Endothelial cell (in vitro differentiated cells): ENCODE results near the gene SERGEF. TPM values are rescaled to one million over a fixed set of nuclear protein-coding genes. Genes with fewer than 3 reads are reported as not detected.

Source experiments
- DNase-seq: peaks from one replicate; pipeline ENCODE4 v3.0.0; 2021; ENCODE audit warnings: low spot score
- H3K27ac Mint-ChIP-seq: one replicate; pipeline ENCODE4 v1.8.0; 2021; ENCODE audit warnings: mixed read lengths, inconsistent platforms; ENCODE audit not compliant: unreplicated experiment
- H3K27me3 Mint-ChIP-seq: one replicate; pipeline ENCODE4 v1.8.0; 2021; ENCODE audit warnings: mild to moderate bottlenecking, moderate library complexity, mixed read lengths, inconsistent platforms; ENCODE audit not compliant: unreplicated experiment
- H3K36me3 Mint-ChIP-seq: one replicate; pipeline ENCODE4 v1.8.0; 2021; ENCODE audit warnings: mild to moderate bottlenecking, low read depth, mixed read lengths, inconsistent platforms; ENCODE audit not compliant: unreplicated experiment
- H3K4me1 Mint-ChIP-seq: one replicate; pipeline ENCODE4 v1.8.0; 2021; ENCODE audit warnings: mild to moderate bottlenecking, mixed read lengths, inconsistent platforms; ENCODE audit not compliant: unreplicated experiment
- H3K4me3 Mint-ChIP-seq: one replicate; pipeline ENCODE4 v1.8.0; 2021; ENCODE audit warnings: mild to moderate bottlenecking, mixed read lengths, inconsistent platforms; ENCODE audit not compliant: unreplicated experiment
- H3K9me3 Mint-ChIP-seq: one replicate; pipeline ENCODE4 v1.8.0; 2021; ENCODE audit warnings: mixed read lengths, inconsistent platforms; ENCODE audit not compliant: unreplicated experiment
- CTCF ChIP-seq: fragments of 200-600 bp; sonication (generic); IDR thresholded peaks from one replicate; pipeline ENCODE4 v1.5.0; 2021; ENCODE audit warnings: antibody characterized with exemption; ENCODE audit not compliant: unreplicated experiment
- total RNA-seq: library from RNA; stranded (reverse); fragmentation: NEBNext Ultra II Directional; extraction: Animal tissue kit (Norgen Biotek cat#: 25700); gene quantifications from one replicate; pipeline ENCODE4 v1.2.1, GENCODE V29; 2021; ENCODE audit not compliant: unreplicated experiment

SERGEF gene
- total RNA-seq, 1 donor from 2014 or later: 19.1 TPM

DNA sequence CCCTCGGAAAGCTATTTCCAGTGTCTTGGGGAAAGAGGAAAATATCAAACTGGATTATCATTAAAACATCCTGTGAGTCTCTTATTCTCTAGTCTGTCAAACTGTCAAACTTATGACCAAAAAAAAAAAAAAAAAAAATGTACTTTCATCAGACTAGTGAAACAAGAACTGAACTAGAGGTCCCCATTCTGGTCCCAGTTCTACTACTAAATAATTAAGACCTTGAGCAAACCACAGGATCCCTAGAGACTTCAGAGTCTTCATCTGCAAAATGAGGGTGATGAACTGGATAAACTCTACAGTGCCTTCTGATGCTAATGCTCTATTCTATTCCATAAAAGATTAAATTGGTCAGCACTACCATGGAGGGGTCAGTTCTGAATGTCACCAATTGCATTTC, 105.8 kb downstream of the SERGEF start:
- Mint-ChIP-seq H3K9me3 (no peaks in the 10 kb centered on the region), H3K36me3 (peaks cover 3% of the 10 kb centered on the region), H3K4me3 (no peak overlapping the region), H3K27ac (no peak overlapping the region), H3K4me1 (peaks cover 13% of the 10 kb centered on the region), H3K27me3 (no peaks in the 10 kb centered on the region)
- no peak for TF ChIP-seq CTCF
- no peak for DNase-seq

- Mint-ChIP-seq H3K4me1 (peaks cover 15% of the 10 kb centered on the region), H3K36me3 (peaks cover 4% of the 10 kb centered on the region), H3K4me3 (no peak overlapping the region), H3K9me3 (no peaks in the 10 kb centered on the region), H3K27ac (no peak overlapping the region), H3K27me3 (no peaks in the 10 kb centered on the region)
- DNase-seq: peak; percentile 20
- TF ChIP-seq CTCF: no peak
These were observed 106.4 kb downstream of the SERGEF start for GRCh38 chr11:17906436-17906835.

DNA sequence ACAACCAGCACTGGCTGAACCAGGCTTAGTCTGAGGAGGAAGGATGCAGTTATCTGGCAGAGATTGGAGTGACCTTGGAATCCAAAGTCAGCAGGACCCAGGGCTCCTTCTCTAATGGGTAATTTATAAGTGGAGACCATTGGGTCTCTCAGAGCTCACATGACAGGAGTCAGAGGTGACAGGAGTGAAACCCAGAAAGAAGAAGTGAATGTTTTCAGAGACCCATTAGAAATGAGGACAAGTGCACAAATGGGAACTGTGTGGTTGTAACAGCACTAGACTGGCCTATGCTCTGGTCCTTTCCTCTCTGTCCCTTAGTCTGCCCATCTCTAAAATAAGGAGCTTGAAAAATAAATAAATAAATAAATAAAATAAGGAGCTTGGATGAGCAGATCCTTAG, 107.4 kb downstream of the SERGEF start:
- peaks cover 15% of the 10 kb centered on the region for H3K4me1 Mint-ChIP-seq
- TF ChIP-seq CTCF: no peak
- H3K27me3 Mint-ChIP-seq: no peaks in the 10 kb centered on the region
- H3K9me3 Mint-ChIP-seq: no peaks in the 10 kb centered on the region
- H3K27ac Mint-ChIP-seq: no peak overlapping the region
- no peak overlapping the region for H3K4me3 Mint-ChIP-seq
- peaks cover 4% of the 10 kb centered on the region for H3K36me3 Mint-ChIP-seq
- no peak for DNase-seq

DNA sequence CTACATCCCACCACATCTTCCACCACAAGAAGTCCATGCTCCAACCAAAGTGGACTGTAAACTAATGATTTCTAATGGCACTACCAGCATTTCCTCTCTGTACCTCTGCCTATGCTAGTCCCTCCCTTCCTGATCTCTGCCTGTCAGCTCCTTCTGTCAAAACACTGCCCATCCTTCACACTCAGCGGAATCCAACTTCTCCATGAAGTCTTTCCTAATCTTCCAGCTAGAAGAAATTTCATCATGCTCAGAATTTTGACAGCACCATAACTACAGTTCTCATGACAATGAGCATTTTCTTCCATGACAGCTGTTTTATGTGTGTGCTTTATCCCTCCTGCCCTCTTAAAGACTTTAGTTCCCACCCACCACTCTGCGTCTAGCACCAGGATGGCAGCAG, 111.4 kb downstream of the SERGEF start:
- no peak for DNase-seq
- Mint-ChIP-seq H3K27me3 (no peaks in the 10 kb centered on the region), H3K4me1 (peaks cover 15% of the 10 kb centered on the region), H3K9me3 (no peaks in the 10 kb centered on the region), H3K27ac (no peak overlapping the region), H3K36me3 (peaks cover 4% of the 10 kb centered on the region), H3K4me3 (no peak overlapping the region)
- TF ChIP-seq CTCF: no peak

- Mint-ChIP-seq H3K4me3 (no peak overlapping the region), H3K27me3 (no peaks in the 10 kb centered on the region), H3K36me3 (peaks cover 4% of the 10 kb centered on the region), H3K4me1 (peaks cover 20% of the 10 kb centered on the region), H3K9me3 (no peaks in the 10 kb centered on the region), H3K27ac (no peak overlapping the region)
- DNase-seq: no peak
- TF ChIP-seq CTCF: no peak
These were observed 114.1 kb downstream of the SERGEF start for GRCh38 chr11:17898782-17899181.
